ENCODE results near the gene U2AF1.
"Not testable (repeated sequence)": the region's sequence is repeated elsewhere in the genome, so short reads cannot be mapped to it uniquely, and the experiment has no call there.

DNA sequence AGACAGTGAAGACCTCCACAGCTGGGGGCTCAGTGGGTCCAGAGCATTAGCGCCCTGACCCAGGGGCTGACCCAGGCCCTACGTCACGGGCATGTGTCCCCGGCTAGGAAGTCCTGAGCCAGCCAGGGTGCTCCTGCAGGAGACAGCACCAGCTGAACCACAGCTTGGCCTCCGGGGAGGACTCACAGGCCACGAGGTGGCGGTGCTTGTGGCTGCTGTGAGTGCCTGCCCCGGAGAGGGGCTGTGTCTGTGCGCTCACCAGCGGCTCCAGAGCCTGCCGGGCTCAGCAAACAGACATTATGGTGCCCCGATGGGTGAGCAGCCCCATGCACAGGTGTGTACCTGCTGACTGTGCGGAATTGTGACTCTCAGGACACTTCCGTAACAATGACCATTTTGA lies 62.8 kb downstream of the U2AF1 start:
- TF ChIP-seq, protein P1, sequence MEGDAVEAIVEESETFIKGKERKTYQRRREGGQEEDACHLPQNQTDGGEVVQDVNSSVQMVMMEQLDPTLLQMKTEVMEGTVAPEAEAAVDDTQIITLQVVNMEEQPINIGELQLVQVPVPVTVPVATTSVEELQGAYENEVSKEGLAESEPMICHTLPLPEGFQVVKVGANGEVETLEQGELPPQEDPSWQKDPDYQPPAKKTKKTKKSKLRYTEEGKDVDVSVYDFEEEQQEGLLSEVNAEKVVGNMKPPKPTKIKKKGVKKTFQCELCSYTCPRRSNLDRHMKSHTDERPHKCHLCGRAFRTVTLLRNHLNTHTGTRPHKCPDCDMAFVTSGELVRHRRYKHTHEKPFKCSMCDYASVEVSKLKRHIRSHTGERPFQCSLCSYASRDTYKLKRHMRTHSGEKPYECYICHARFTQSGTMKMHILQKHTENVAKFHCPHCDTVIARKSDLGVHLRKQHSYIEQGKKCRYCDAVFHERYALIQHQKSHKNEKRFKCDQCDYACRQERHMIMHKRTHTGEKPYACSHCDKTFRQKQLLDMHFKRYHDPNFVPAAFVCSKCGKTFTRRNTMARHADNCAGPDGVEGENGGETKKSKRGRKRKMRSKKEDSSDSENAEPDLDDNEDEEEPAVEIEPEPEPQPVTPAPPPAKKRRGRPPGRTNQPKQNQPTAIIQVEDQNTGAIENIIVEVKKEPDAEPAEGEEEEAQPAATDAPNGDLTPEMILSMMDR (optimal IDR thresholded peaks at IDR 0.05 in 1 of 3, IDR thresholded peaks at IDR 0.05 in 1 of 3, conservative IDR thresholded peaks at IDR 0.05 in 1 of 3; ENCODE audit: extremely low read depth in 1 of 3, insufficient read depth in 2 of 3, low read length in 3 of 3) = not testable (repeated sequence)
- TF ChIP-seq EZH2 (IDR thresholded peaks at IDR 0.05; ENCODE audit: low read length) = not testable (repeated sequence)

All from keratinocyte (primary cell).